ENCODE results near the gene AP5Z1.
"Not testable (repeated sequence)": the region's sequence is repeated elsewhere in the genome, so short reads cannot be mapped to it uniquely, and the experiment has no call there.

The AP5Z1 gene

DNA sequence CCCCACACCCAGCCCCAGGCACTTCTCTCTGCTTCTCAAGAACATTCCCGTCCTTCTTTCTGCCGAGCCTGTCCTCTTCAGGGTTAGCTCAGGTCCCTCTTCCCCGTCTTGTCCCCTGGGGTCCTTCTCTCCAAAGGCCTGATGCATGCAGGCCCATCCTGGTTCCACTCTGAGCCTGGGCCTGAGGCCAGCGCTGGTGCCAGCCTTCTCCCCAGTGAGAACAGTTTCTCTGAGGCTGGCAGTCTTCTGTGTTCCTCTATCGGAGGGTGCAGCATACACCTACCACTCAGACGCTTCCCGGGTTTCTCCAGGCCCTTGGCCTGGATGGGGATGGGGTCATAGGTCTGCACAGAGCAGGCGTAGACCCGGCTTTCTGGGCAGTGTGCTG lies 14.6 kb downstream of the AP5Z1 start:
- Histone ChIP-seq H3K27me3 (ENCODE audit: control insufficient read depth, insufficient read depth, low read length) (no peaks in the 10 kb centered on the region), H3K9me3 (ENCODE audit: control insufficient read depth, insufficient read depth, low read length) (no peaks in the 10 kb centered on the region), H3K4me1 (ENCODE audit: control insufficient read depth, insufficient read depth, low read length) (peaks cover 4% of the 10 kb centered on the region; the same call in 1 of the 2 replicates), H3K4me3 (ENCODE audit: low read depth, low read length) (no peak overlapping the region), H3K9ac (ENCODE audit: low read depth, low read length) (no peak overlapping the region), H3K36me3 (ENCODE audit: control insufficient read depth, insufficient read depth, low read length) (peaks cover 37% of the 10 kb centered on the region), H3K27ac (ENCODE audit: low read depth, low read length) (no peak overlapping the region)

- H3K27ac ChIP-seq (ENCODE audit: low read depth, low read length), result no peak overlapping the region
- peaks cover 4% of the 10 kb centered on the region; the same call in 1 of the 2 replicates for H3K4me1 ChIP-seq (ENCODE audit: control insufficient read depth, insufficient read depth, low read length)
- peaks cover 37% of the 10 kb centered on the region for H3K36me3 ChIP-seq (ENCODE audit: control insufficient read depth, insufficient read depth, low read length)
- no peaks in the 10 kb centered on the region for H3K9me3 ChIP-seq (ENCODE audit: control insufficient read depth, insufficient read depth, low read length)
- no peaks in the 10 kb centered on the region for H3K27me3 ChIP-seq (ENCODE audit: control insufficient read depth, insufficient read depth, low read length)
- H3K4me3 ChIP-seq (ENCODE audit: low read depth, low read length), result no peak overlapping the region
- H3K9ac ChIP-seq (ENCODE audit: low read depth, low read length), result no peak overlapping the region
These were observed 15.1 kb downstream of the AP5Z1 start for GRCh38 chr7:4790516-4790991.

GRCh38 chr7:4791101-4791737 lies 15.8 kb downstream of the AP5Z1 start:
- Histone ChIP-seq H3K4me3 (ENCODE audit: low read depth, low read length) (no peak overlapping the region), H3K36me3 (ENCODE audit: control insufficient read depth, insufficient read depth, low read length) (peaks cover 31% of the 10 kb centered on the region), H3K27me3 (ENCODE audit: control insufficient read depth, insufficient read depth, low read length) (no peaks in the 10 kb centered on the region), H3K9me3 (ENCODE audit: control insufficient read depth, insufficient read depth, low read length) (no peaks in the 10 kb centered on the region), H3K4me1 (ENCODE audit: control insufficient read depth, insufficient read depth, low read length) (peaks cover 4% of the 10 kb centered on the region; the same call in 1 of the 2 replicates), H3K27ac (ENCODE audit: low read depth, low read length) (no peak overlapping the region), H3K9ac (ENCODE audit: low read depth, low read length) (no peak overlapping the region)

DNA sequence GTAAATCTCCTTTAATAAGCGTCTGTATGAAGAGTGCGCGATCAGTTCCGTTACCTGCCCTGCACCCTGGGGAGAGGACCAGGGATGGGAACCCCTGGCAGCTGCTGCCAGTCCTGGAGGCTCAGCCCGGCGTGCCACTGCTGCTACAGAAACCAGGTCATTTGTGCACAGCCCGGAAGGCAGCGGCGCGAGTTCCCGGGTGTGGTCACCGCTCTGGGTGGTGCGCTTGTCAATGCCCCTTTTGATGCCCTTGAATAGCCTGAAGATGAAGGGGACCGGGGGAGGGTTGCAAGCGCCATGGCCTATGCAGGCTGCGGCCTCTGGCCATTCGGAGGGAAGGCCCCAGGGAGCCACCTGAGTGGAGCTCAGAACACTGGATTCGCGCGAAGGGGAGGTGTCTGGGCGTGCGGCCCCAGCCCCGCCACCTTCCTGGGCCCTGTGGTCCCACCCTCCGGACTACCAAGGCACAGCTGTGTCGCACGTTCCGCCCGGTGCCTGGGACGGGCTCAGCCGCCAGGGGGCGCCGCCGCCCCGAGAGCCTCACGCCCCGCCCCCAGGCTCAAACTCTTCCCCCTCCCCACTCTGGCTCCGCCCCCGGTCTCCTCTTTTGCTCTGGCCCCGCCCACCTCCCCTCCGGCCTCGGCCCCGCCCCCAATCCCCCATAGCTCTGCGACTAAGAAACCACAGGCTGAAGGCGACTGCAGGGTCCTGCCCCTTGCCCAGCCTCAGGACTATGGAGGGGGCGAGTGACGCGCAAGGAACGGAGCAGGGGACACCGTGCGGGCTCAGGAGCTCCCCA lies 16.5 kb downstream of the AP5Z1 start:
- Histone ChIP-seq H3K27me3 (ENCODE audit: control insufficient read depth, insufficient read depth, low read length) (no peaks in the 10 kb centered on the region), H3K4me1 (ENCODE audit: control insufficient read depth, insufficient read depth, low read length) (peaks cover 4% of the 10 kb centered on the region; the same call in 1 of the 2 replicates), H3K4me3 (ENCODE audit: low read depth, low read length) (peak overlapping the region; percentile 65), H3K36me3 (ENCODE audit: control insufficient read depth, insufficient read depth, low read length) (peaks cover 25% of the 10 kb centered on the region), H3K9ac (ENCODE audit: low read depth, low read length) (peak overlapping the region; percentile 15; the same call in 1 of the 2 replicates), H3K27ac (ENCODE audit: low read depth, low read length) (no peak overlapping the region), H3K9me3 (ENCODE audit: control insufficient read depth, insufficient read depth, low read length) (no peaks in the 10 kb centered on the region)

DNA sequence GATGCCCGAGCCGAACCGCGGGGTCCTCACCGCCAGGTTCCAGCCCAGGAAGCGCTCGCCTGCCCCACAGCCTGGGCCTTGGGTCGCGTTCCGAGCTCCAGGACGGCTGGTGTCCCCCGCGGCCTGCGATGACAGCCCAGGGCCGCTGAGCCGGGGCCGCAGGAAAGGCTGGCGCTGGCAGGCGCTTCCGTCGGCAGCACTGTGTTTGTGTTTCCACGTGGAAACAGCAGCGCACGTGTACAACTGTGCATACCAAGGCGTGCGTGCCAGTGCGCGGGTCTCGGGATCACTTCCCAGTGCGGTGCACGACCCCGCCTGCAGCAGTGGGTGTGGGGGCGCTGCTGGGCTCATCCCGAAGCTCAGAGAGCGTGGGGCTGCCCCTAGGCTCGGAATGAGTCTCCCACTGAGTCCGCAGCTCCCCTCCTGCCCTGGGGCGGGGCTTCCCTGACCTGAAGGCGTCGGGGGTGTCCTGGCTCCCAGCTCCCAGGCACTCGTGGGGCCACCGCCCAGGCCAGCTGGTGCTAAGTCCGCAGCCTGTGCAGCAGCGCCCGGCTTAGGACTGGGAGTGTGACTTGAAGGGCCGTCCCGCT lies 17.2 kb downstream of the AP5Z1 start:
- H3K4me3 ChIP-seq (ENCODE audit: low read depth, low read length), result peak overlapping the region; percentile 65
- no peaks in the 10 kb centered on the region for H3K9me3 ChIP-seq (ENCODE audit: control insufficient read depth, insufficient read depth, low read length)
- H3K27ac ChIP-seq (ENCODE audit: low read depth, low read length), result no peak overlapping the region
- H3K9ac ChIP-seq (ENCODE audit: low read depth, low read length), result peak overlapping the region; percentile 15; the same call in 1 of the 2 replicates
- no peaks in the 10 kb centered on the region for H3K27me3 ChIP-seq (ENCODE audit: control insufficient read depth, insufficient read depth, low read length)
- peaks cover 4% of the 10 kb centered on the region; the same call in 1 of the 2 replicates for H3K4me1 ChIP-seq (ENCODE audit: control insufficient read depth, insufficient read depth, low read length)
- H3K36me3 ChIP-seq (ENCODE audit: control insufficient read depth, insufficient read depth, low read length), result peaks cover 20% of the 10 kb centered on the region

GRCh38 chr7:4793385-4793993 lies 18.1 kb downstream of the AP5Z1 start:
- H3K27ac ChIP-seq (ENCODE audit: low read depth, low read length); H3K27me3 ChIP-seq (ENCODE audit: control insufficient read depth, insufficient read depth, low read length); H3K4me3 ChIP-seq (ENCODE audit: low read depth, low read length); H3K9me3 ChIP-seq (ENCODE audit: control insufficient read depth, insufficient read depth, low read length); H3K9ac ChIP-seq (ENCODE audit: low read depth, low read length); H3K4me1 ChIP-seq (ENCODE audit: control insufficient read depth, insufficient read depth, low read length): not testable (repeated sequence)
- H3K36me3 ChIP-seq (ENCODE audit: control insufficient read depth, insufficient read depth, low read length), result peaks cover 14% of the 10 kb centered on the region; the same call in 1 of the 2 replicates

DNA sequence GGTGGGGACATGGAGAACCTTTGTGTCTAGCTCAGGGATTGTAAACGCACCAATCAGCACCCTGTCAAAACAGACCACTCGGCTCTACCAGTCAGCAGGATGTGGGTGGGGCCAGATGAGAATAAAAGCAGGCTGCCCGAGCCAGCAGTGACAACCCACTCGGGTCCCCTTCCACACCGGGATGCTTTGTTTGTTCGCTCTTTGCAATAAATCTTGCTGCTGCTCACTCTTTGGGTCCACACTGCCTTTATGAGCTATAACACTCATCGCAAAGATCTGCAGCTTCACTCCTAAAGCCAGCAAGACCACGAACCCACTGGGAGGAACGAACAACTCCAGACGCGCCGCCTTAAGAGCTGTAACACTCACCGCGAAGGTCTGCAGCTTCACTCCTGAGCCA lies 18.7 kb downstream of the AP5Z1 start:
- H3K36me3 ChIP-seq (ENCODE audit: control insufficient read depth, insufficient read depth, low read length), result peaks cover 14% of the 10 kb centered on the region; the same call in 1 of the 2 replicates
- H3K4me3 ChIP-seq (ENCODE audit: low read depth, low read length); H3K9me3 ChIP-seq (ENCODE audit: control insufficient read depth, insufficient read depth, low read length); H3K27me3 ChIP-seq (ENCODE audit: control insufficient read depth, insufficient read depth, low read length); H3K4me1 ChIP-seq (ENCODE audit: control insufficient read depth, insufficient read depth, low read length); H3K9ac ChIP-seq (ENCODE audit: low read depth, low read length); H3K27ac ChIP-seq (ENCODE audit: low read depth, low read length): not testable (repeated sequence)

DNA sequence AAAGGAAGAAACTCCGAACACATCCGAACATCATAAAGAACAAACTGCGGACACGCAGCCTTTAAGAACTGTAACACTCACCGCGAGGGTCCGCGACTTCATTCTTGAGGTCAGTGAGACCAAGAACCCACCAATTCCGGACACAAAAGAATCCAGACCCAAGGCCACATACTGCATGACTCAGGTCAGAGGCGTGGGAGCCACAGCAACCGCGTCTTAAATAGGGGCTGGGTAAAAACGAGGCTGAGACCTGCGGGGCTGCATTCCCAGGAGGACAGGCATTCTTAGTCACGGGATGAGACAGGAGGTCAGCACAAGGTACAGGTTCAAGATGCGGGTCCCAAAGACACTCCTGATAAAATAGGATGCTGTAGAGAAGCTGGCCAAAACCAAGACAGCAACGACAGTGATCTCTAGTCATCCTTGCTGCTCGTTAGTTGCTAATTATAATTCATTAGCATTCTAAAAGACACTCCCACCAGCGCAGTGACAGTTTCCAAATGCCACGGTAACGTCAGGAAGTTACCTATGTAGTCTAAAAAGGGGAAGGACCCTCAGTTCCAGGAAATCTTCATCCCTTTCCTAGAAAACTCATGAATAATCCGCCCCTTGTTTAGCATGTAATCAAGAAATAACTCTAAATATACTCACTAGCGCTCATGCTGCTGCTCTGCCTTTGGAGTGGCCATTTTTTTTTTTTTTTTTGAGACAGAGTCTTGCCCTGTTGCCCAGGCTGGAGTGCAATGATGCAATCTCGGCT lies 19.3 kb downstream of the AP5Z1 start:
- Histone ChIP-seq H3K9me3 (ENCODE audit: control insufficient read depth, insufficient read depth, low read length) (no peaks in the 10 kb centered on the region), H3K4me3 (ENCODE audit: low read depth, low read length) (no peak overlapping the region), H3K4me1 (ENCODE audit: control insufficient read depth, insufficient read depth, low read length) (peaks cover 4% of the 10 kb centered on the region; the same call in 1 of the 2 replicates), H3K27me3 (ENCODE audit: control insufficient read depth, insufficient read depth, low read length) (no peaks in the 10 kb centered on the region), H3K9ac (ENCODE audit: low read depth, low read length) (no peak overlapping the region), H3K36me3 (ENCODE audit: control insufficient read depth, insufficient read depth, low read length) (peaks cover 14% of the 10 kb centered on the region; the same call in 1 of the 2 replicates), H3K27ac (ENCODE audit: low read depth, low read length) (no peak overlapping the region)

- Histone ChIP-seq H3K27ac (ENCODE audit: low read depth, low read length) (no peak overlapping the region), H3K36me3 (ENCODE audit: control insufficient read depth, insufficient read depth, low read length) (0 out of 2 replicates have a peak, but pooled peaks cover 5% of the 10 kb centered on the region), H3K27me3 (ENCODE audit: control insufficient read depth, insufficient read depth, low read length) (no peaks in the 10 kb centered on the region), H3K9ac (ENCODE audit: low read depth, low read length) (no peak overlapping the region), H3K4me1 (ENCODE audit: control insufficient read depth, insufficient read depth, low read length) (peaks cover 4% of the 10 kb centered on the region; the same call in 1 of the 2 replicates), H3K9me3 (ENCODE audit: control insufficient read depth, insufficient read depth, low read length) (no peaks in the 10 kb centered on the region), H3K4me3 (ENCODE audit: low read depth, low read length) (no peak overlapping the region)
These were observed 21.0 kb downstream of the AP5Z1 start for GRCh38 chr7:4796453-4796852.

Measured in HUES48 (cell line).